Stomach (tissue), 4 donors: ENCODE results near the gene COX4I1.

Source experiments
- CTCF ChIP-seq, 7 experiments: fragments of 450-650 bp in 4 of 7; fragments of 200-600 bp in 3 of 7; sonication (generic) in 3 of 7; IDR thresholded peaks; one replicate each; pipeline ENCODE4 v1.5.1; 2016 to 2019; ENCODE audit warnings: antibody characterized with exemption in 7 of 7, control low read depth in 2 of 7, mild to moderate bottlenecking in 1 of 7
- EP300 ChIP-seq: sonication (generic); formaldehyde crosslinking; IDR thresholded peaks from one replicate; pipeline ENCODE4 v1.6.1; 2017; ENCODE audit warnings: antibody characterized with exemption
- POLR2A ChIP-seq, 4 donors: fragments of 450-650 bp; IDR thresholded peaks; one replicate each; pipeline ENCODE4 v1.6.1; 2016; ENCODE audit warnings: antibody characterized with exemption in 4 of 4, control low read depth in 2 of 4, mild to moderate bottlenecking in 1 of 4, moderate library complexity in 1 of 4
- POLR2AphosphoS5 ChIP-seq, 3 donors: sonication (generic); formaldehyde crosslinking; IDR thresholded peaks; one replicate each; pipeline ENCODE4 v1.6.1; 2016; ENCODE audit warnings: antibody characterized with exemption in 3 of 3

DNA sequence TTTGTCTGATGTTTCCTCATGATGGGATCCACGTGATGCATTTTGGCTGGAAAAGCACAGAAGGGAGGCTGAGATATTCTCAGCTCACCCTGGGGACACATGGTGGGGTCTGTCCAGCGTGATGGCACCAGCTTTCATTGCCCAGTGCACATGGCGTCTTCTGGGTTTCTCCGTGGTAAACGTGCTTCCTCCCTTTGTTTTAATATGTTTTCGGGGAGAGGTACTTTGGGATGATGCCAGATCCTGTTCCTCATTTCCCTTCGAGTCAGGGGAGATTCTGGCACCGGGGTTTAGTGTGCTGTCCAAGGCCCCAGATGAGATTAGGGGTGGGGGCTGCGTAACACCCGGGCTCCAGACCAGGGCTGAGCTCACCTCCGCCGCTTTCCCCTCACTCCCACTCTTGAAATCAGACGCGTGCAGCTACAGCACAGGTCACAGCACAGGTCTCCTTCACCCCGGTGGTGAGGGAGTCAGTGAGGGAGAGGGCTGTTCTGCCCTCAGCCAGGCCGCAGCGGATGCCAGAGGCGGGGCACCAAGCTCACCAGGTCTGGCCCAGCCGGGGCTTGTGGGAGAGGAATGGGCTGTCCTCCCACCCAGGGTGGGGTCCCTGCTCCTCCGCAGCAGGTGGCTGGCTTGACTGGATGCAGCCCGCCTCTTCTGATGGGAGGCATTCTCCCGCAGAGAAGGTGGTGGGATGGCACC, 33.9 kb downstream of the COX4I1 start:
- TF ChIP-seq POLR2A (IDR thresholded peaks at IDR 0.05) (no peak), CTCF (IDR thresholded peaks at IDR 0.05) (no peak), EP300 (no peak), POLR2AphosphoS5 (IDR thresholded peaks at IDR 0.05) (no peak)
